ENCODE data around the gene OR7G2.
"Not testable (repeated sequence)": the region's sequence is repeated elsewhere in the genome, so short reads cannot be mapped to it uniquely, and the experiment has no call there.

OR7G2 gene

GRCh38 chr19:9058905-9059667, 48.2 kb downstream of the OR7G2 start:
- H3K4me1 Mint-ChIP-seq, result no peaks in the 10 kb centered on the region
- H3K36me3 Mint-ChIP-seq, result no peaks in the 10 kb centered on the region
- no peak for DNase-seq
- H3K9me3 Mint-ChIP-seq, result peaks cover 0 to 5% of the 10 kb centered on the region in 2 donors
- H3K27ac Mint-ChIP-seq, result no peak overlapping the region
- ATAC-seq (replicated peaks), result no peak
- peaks cover 0 to 20% of the 10 kb centered on the region in 2 donors for H3K27me3 Mint-ChIP-seq
- no peak overlapping the region for H3K4me3 Mint-ChIP-seq

- Mint-ChIP-seq H3K27ac (no peak overlapping the region), H3K4me3 (no peak overlapping the region), H3K4me1 (no peaks in the 10 kb centered on the region), H3K9me3 (peaks cover 0 to 7% of the 10 kb centered on the region in 2 donors), H3K36me3 (no peaks in the 10 kb centered on the region), H3K27me3 (peaks cover 0 to 17% of the 10 kb centered on the region in 2 donors)
- no peak for ATAC-seq (replicated peaks)
- DNase-seq, result no peak
Observed at GRCh38 chr19:9057505-9058258, 49.6 kb downstream of the OR7G2 start.

GRCh38 chr19:9056131-9056530, 51.1 kb downstream of the OR7G2 start:
- not testable (repeated sequence) for DNase-seq; H3K9me3 Mint-ChIP-seq; H3K4me3 Mint-ChIP-seq; H3K4me1 Mint-ChIP-seq; H3K27ac Mint-ChIP-seq; ATAC-seq (replicated peaks); H3K36me3 Mint-ChIP-seq
- peaks cover 0 to 14% of the 10 kb centered on the region in 2 donors for H3K27me3 Mint-ChIP-seq

- no peak for DNase-seq
- H3K27me3 Mint-ChIP-seq, result peaks cover 0 to 14% of the 10 kb centered on the region in 2 donors
- no peaks in the 10 kb centered on the region for H3K4me1 Mint-ChIP-seq
Observed at GRCh38 chr19:9054765-9055164, 52.5 kb downstream of the OR7G2 start.

GRCh38 chr19:9054207-9054606, 53.1 kb downstream of the OR7G2 start:
- Mint-ChIP-seq H3K27me3 (peaks cover 0 to 11% of the 10 kb centered on the region in 2 donors), H3K36me3 (no peaks in the 10 kb centered on the region), H3K9me3 (peaks cover 0 to 7% of the 10 kb centered on the region in 2 donors), H3K4me3 (no peak overlapping the region), H3K4me1 (no peaks in the 10 kb centered on the region), H3K27ac (no peak overlapping the region)
- DNase-seq (no peak), ATAC-seq (replicated peaks) (no peak)

More at GRCh38 chr19:9054765-9055164, 52.5 kb downstream of the OR7G2 start:
- no peak for ATAC-seq (replicated peaks)
- no peak overlapping the region for H3K4me3 Mint-ChIP-seq
- H3K9me3 Mint-ChIP-seq, result peaks cover 0 to 7% of the 10 kb centered on the region in 2 donors
- no peaks in the 10 kb centered on the region for H3K36me3 Mint-ChIP-seq
- no peak overlapping the region for H3K27ac Mint-ChIP-seq

- not testable (repeated sequence) for H3K9me3 Mint-ChIP-seq; DNase-seq; H3K4me1 Mint-ChIP-seq; H3K27ac Mint-ChIP-seq; H3K36me3 Mint-ChIP-seq; H3K27me3 Mint-ChIP-seq; H3K4me3 Mint-ChIP-seq; ATAC-seq (replicated peaks)
Observed at GRCh38 chr19:9053674-9054073, 53.6 kb downstream of the OR7G2 start.

- Mint-ChIP-seq H3K4me3 (no peak overlapping the region), H3K9me3 (peaks cover 0 to 6% of the 10 kb centered on the region in 2 donors), H3K27me3 (peaks cover 0 to 7% of the 10 kb centered on the region in 2 donors), H3K27ac (no peak overlapping the region), H3K4me1 (no peaks in the 10 kb centered on the region), H3K36me3 (no peaks in the 10 kb centered on the region)
- no peak for DNase-seq
- no peak for ATAC-seq (replicated peaks)
Observed at GRCh38 chr19:9052894-9053293, 54.4 kb downstream of the OR7G2 start.
